ENCODE data around the gene TMIGD3. TPM values are rescaled to one million over a fixed set of nuclear protein-coding genes. Genes with fewer than 3 reads are reported as not detected.

Gene TMIGD3
- total RNA-seq, 1 donor from 2014 or later: 0.85 TPM

DNA sequence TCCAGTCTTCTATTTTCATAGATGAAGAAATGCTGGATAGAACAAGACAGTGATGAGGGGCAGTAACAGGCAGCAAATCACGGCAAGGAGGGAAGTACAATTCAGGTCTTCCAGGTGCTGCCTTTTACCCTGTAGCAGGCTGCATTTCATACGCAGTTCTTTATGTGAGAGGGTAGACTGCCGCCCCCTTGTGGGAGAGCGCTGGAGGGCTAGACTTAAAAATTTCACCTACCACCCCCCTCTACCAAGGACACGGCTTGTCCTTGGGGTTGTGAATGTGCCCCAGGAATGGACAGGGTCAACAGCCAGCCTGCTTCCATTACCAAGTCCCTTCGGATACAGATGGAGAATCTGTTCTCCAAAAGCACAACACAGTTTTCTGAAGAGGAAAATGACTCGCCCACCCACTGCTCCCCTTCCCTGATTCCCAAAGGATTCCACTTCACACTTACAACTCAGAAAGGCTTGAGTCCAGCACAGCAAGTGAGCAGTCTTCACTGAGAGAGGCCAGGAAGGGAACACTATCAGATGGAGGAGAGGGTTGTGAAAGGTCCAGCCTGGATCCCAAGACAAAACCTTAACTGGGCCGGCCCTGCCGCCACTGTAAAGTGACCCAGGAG is 61.8 kb downstream of the TMIGD3 start:
- intact Hi-C loops (cut with micrococcal nuclease): no loop called here
- Histone ChIP-seq H3K36me3 (peaks cover 92% of the 10 kb centered on the region), H3K9me3 (replicated peaks) (no peaks in the 10 kb centered on the region), H3K27me3 (ENCODE audit: low read depth) (no peaks in the 10 kb centered on the region), H3K4me3 (no peak overlapping the region), H3K4me1 (no peaks in the 10 kb centered on the region), H3K27ac (replicated peaks) (no peak overlapping the region)
- DNase-seq: no peak
- TF ChIP-seq CTCF (IDR thresholded peaks at IDR 0.05; ENCODE audit: borderline replicate concordance): peak; percentile 44

- Histone ChIP-seq H3K36me3 (peaks cover 73% of the 10 kb centered on the region), H3K27ac (replicated peaks) (no peak overlapping the region), H3K27me3 (ENCODE audit: low read depth) (no peaks in the 10 kb centered on the region), H3K4me1 (no peaks in the 10 kb centered on the region), H3K9me3 (replicated peaks) (no peaks in the 10 kb centered on the region), H3K4me3 (no peak overlapping the region)
- intact Hi-C loops (cut with micrococcal nuclease): no loop called here
- no peak for DNase-seq
- no peak for TF ChIP-seq CTCF (IDR thresholded peaks at IDR 0.05; ENCODE audit: borderline replicate concordance)
Measured at GRCh38 chr1:111439461-111440351, 63.7 kb downstream of the TMIGD3 start.

DNA sequence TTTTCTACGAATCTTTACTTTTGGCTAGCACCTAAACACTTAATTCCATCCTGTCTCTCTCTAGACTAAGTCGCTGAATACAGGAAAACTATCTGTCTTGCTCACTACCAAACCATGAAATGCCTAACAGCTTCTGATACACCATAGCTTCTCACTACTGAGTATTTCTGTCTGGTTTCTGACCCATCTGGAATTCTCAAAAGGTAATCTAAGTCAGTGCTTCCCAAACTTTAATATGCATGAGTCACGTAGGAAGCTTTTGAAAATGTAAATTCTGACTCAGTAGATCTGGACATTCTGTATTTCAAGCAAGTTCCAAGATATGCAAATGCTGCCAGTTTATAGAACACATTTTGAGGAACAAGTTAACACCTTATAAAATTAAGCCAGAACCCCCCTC is 66.7 kb downstream of the TMIGD3 start:
- H3K27me3 ChIP-seq (ENCODE audit: low read depth): no peaks in the 10 kb centered on the region
- no peak for DNase-seq
- no peak for TF ChIP-seq CTCF (IDR thresholded peaks at IDR 0.05; ENCODE audit: borderline replicate concordance)
- H3K4me1 ChIP-seq: no peaks in the 10 kb centered on the region
- no peak overlapping the region for H3K27ac ChIP-seq (replicated peaks)
- intact Hi-C loops (cut with micrococcal nuclease): no loop called here
- no peaks in the 10 kb centered on the region for H3K9me3 ChIP-seq (replicated peaks)
- peaks cover 45% of the 10 kb centered on the region for H3K36me3 ChIP-seq
- no peak overlapping the region for H3K4me3 ChIP-seq

Other genes starting within 250 kb of the TMIGD3 start
- not detected for gene CHIA, start 212.8 kb downstream of the TMIGD3 start, total RNA-seq
- gene OVGP1, start 75.9 kb downstream of the TMIGD3 start, total RNA-seq: 0.69 TPM
- 30.7 TPM for gene WDR77, start 54.4 kb downstream of the TMIGD3 start, total RNA-seq
- gene ATP5PB, start 54.2 kb downstream of the TMIGD3 start, total RNA-seq: 671 TPM
- gene C1orf162, start 29.6 kb downstream of the TMIGD3 start, total RNA-seq: 5.6 TPM
- gene ADORA3, start within 50 bp of the TMIGD3 start, total RNA-seq: 3.1 TPM
- gene RAP1A, start 116.2 kb upstream of the TMIGD3 start, total RNA-seq: 112 TPM
- gene INKA2, start 235.8 kb upstream of the TMIGD3 start, total RNA-seq: 24.3 TPM

Data from left ventricle myocardium inferior (tissue), 1 donor.